ENCODE data around the gene DDX39B.

- TF ChIP-seq CTCF (IDR thresholded peaks at IDR 0.05) (no peak), POLR2A (IDR thresholded peaks at IDR 0.05) (no peak)
These were observed 32.6 kb upstream of the DDX39B start for GRCh38 chr6:31574106-31575061.
